Breast epithelium (tissue), 4 donors: ENCODE data around the gene SCN1B. TPM values are rescaled to one million over a fixed set of nuclear protein-coding genes. Genes with fewer than 3 reads are reported as not detected.

Source experiments
- DNase-seq, 2 donors: peaks; one replicate each; pipeline ENCODE4 v3.0.0-alpha.2; 2019; ENCODE audit warnings: low spot score in 2 of 2
- H3K27ac ChIP-seq, 2 donors: fragments of 200-600 bp; sonication (generic) in 1 of 2; one replicate each; pipeline ENCODE4 v1.5.1; 2016 to 2019; ENCODE audit warnings: mild to moderate bottlenecking in 1 of 2
- H3K27me3 ChIP-seq, 2 donors: fragments of 200-600 bp; sonication (generic) in 1 of 2; one replicate each; pipeline versions ENCODE4 v1.5.1 to v1.6.0; 2017 to 2019; ENCODE audit warnings: control low read depth in 1 of 2, mild to moderate bottlenecking in 1 of 2
- H3K36me3 ChIP-seq: fragments of 200-600 bp; one replicate; pipeline ENCODE4 v1.5.1; 2019
- H3K4me1 ChIP-seq, 2 donors: fragments of 200-600 bp; sonication (generic); one replicate each; pipeline ENCODE4 v1.5.1; 2016 to 2019; ENCODE audit warnings: control low read depth in 1 of 2
- H3K4me3 ChIP-seq, 3 donors: fragments of 200-600 bp; sonication (generic); 1 replicate in 2 of 3; 2 replicates in 1 of 3; pipeline ENCODE4 v1.5.1; 2016 to 2019; ENCODE audit warnings: mild to moderate bottlenecking in 3 of 3, moderate library complexity in 2 of 3
- H3K9me3 ChIP-seq, 2 donors: fragments of 200-600 bp; sonication (generic) in 1 of 2; one replicate each; pipeline ENCODE4 v1.5.1; 2016 to 2019; ENCODE audit warnings: control low read depth in 1 of 2
- POLR2A ChIP-seq: fragments of 450-650 bp; IDR thresholded peaks from one replicate; pipeline ENCODE4 v1.6.1; 2016; ENCODE audit warnings: antibody characterized with exemption, mild to moderate bottlenecking, moderate library complexity
- POLR2AphosphoS5 ChIP-seq, 3 donors: sonication (generic); formaldehyde crosslinking; IDR thresholded peaks; one replicate each; pipeline ENCODE4 v1.6.1; 2017; ENCODE audit warnings: antibody characterized with exemption in 3 of 3
- intact Hi-C: fragments of 100-400 bp; cut with DNase I; formaldehyde crosslinking; loops from one replicate; pipeline ENCODE4 v1.15.1; 2023; ENCODE audit warnings: low total_unique reads
- total RNA-seq, 3 donors: library from RNA; depleted of rRNA; stranded (reverse); fragments of >200 nt; gene quantifications; one replicate each; pipeline ENCODE4 v1.1.0, GENCODE V29; 2016
- TF ChIP-seq, protein P1 (sequence below), 3 donors: fragments of 450-650 bp; IDR thresholded peaks; one replicate each; pipeline ENCODE4 v1.5.1; 2016 to 2017; ENCODE audit warnings: antibody characterized with exemption in 3 of 3, mild to moderate bottlenecking in 3 of 3, moderate library complexity in 3 of 3

SCN1B gene
- total RNA-seq, 3 donors from 2014 or later, result 5.1 to 14.6 (median 8.5) TPM

DNA sequence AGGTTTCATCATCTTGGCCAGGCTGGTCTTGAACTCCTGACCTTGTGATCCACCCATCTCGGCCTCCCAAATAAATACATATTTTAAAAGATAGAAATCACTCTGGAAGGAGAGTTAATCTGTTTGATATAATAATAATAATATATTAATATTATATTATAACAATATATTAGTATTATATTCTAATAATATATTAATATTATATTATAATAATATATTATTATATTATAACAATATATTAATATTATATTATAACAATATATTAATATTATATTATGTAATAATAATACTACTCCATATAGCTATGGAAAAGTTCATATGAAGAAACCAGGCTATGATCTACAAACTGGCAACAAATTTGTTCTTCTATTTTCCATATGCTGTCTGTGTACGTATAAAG, 28.1 kb downstream of the SCN1B start:
- TF ChIP-seq POLR2A (no peak), POLR2AphosphoS5 (IDR thresholded peaks at IDR 0.05) (no peak)
- TF ChIP-seq, protein P1, sequence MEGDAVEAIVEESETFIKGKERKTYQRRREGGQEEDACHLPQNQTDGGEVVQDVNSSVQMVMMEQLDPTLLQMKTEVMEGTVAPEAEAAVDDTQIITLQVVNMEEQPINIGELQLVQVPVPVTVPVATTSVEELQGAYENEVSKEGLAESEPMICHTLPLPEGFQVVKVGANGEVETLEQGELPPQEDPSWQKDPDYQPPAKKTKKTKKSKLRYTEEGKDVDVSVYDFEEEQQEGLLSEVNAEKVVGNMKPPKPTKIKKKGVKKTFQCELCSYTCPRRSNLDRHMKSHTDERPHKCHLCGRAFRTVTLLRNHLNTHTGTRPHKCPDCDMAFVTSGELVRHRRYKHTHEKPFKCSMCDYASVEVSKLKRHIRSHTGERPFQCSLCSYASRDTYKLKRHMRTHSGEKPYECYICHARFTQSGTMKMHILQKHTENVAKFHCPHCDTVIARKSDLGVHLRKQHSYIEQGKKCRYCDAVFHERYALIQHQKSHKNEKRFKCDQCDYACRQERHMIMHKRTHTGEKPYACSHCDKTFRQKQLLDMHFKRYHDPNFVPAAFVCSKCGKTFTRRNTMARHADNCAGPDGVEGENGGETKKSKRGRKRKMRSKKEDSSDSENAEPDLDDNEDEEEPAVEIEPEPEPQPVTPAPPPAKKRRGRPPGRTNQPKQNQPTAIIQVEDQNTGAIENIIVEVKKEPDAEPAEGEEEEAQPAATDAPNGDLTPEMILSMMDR (IDR thresholded peaks at IDR 0.05), result no peak
- H3K9me3 ChIP-seq, result no peaks in the 10 kb centered on the region
- H3K4me1 ChIP-seq, result no peaks in the 10 kb centered on the region
- H3K27ac ChIP-seq, result no peak overlapping the region
- H3K36me3 ChIP-seq, result no peaks in the 10 kb centered on the region
- no peak overlapping the region for H3K4me3 ChIP-seq
- intact Hi-C loops, result no loop called here
- H3K27me3 ChIP-seq, result no peaks in the 10 kb centered on the region
- no peak for DNase-seq

DNA sequence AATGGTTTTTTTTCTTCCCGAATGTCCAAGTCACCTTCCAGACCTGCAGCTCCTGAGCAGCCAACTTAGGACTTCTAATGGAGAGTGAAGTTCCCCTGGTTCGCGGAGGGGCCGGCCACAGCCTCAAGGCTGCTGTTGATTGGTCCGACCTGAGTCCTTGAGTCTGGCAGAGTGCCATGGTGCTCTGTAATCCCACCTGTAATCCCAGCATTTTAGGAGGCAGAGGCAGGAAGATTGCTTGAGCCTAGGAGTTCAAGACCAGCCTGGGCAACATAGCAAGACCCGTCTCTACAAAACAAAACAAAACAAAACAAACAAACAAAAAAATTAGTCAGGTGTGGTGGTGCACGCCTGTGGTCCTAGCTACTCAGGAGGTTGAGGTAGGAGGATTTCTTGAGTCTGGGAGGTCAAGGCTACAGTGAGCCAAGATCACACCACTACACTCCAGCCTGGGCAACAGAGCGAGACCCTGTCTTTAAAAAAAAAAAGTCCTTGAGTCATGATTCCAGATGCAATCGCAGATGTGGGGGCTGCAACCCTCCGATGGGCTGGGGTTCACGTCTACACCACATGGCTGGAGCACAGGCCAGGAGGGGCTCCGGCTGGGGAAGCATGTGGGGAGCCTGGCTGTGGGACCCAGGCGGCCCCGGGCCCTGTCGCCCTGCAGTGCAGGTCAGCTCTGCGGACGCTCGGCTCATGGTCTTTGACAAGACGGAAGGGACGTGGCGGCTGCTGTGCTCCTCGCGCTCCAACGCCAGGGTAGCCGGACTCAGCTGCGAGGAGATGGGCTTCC, 28.9 kb downstream of the SCN1B start:
- intact Hi-C loops, result no loop called here

DNA sequence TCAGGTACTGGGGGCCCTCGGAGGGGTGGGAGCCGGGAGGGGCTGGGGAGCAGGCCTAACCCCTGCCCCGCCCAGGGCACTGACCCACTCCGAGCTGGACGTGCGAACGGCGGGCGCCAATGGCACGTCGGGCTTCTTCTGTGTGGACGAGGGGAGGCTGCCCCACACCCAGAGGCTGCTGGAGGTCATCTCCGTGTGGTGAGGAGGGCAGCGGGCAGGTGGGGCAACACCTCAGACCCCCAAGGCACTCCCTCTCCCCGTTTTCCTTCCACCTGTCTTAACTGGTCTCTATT, 29.5 kb downstream of the SCN1B start:
- H3K9me3 ChIP-seq, result no peaks in the 10 kb centered on the region
- H3K4me1 ChIP-seq, result no peaks in the 10 kb centered on the region
- intact Hi-C loops, result no loop called here
- no peak overlapping the region for H3K27ac ChIP-seq
- no peak for DNase-seq
- H3K27me3 ChIP-seq, result no peaks in the 10 kb centered on the region
- TF ChIP-seq, protein P1 (IDR thresholded peaks at IDR 0.05), result no peak
- TF ChIP-seq POLR2AphosphoS5 (IDR thresholded peaks at IDR 0.05) (no peak), POLR2A (no peak)
- H3K4me3 ChIP-seq, result no peak overlapping the region
- no peaks in the 10 kb centered on the region for H3K36me3 ChIP-seq

More for the DNA sequence above, 28.9 kb downstream of the SCN1B start:
- no peaks in the 10 kb centered on the region for H3K36me3 ChIP-seq
- no peak for DNase-seq
- no peaks in the 10 kb centered on the region for H3K4me1 ChIP-seq
- H3K9me3 ChIP-seq, result no peaks in the 10 kb centered on the region
- no peak overlapping the region for H3K27ac ChIP-seq
- no peak overlapping the region for H3K4me3 ChIP-seq
- no peaks in the 10 kb centered on the region for H3K27me3 ChIP-seq
- TF ChIP-seq, protein P1 (IDR thresholded peaks at IDR 0.05), result no peak
- no peak for TF ChIP-seq POLR2A
- no peak for TF ChIP-seq POLR2AphosphoS5 (IDR thresholded peaks at IDR 0.05)

DNA sequence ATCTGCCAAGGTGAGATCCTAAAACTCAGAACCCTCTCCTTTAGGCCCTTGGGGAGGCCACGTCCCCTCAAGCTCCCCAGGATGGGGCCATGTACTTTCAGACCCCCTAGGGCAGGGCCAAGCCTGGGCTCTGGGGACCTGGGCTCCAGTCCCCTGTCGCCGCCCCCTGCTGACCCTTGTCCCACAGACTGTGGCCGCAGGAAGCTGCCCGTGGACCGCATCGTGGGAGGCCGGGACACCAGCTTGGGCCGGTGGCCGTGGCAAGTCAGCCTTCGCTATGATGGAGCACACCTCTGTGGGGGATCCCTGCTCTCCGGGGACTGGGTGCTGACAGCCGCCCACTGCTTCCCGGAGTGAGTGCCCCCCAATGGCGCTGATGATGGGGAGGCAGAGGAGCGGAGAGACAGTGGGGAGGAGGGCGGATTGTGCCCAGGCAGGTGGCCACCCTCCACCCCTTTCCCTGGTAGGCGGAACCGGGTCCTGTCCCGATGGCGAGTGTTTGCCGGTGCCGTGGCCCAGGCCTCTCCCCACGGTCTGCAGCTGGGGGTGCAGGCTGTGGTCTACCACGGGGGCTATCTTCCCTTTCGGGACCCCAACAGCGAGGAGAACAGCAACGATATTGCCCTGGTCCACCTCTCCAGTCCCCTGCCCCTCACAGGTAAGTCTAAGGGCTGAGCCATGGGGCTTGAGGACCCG, 30.0 kb downstream of the SCN1B start:
- Histone ChIP-seq H3K9me3 (no peaks in the 10 kb centered on the region), H3K27ac (no peak overlapping the region), H3K4me1 (no peaks in the 10 kb centered on the region), H3K27me3 (no peaks in the 10 kb centered on the region), H3K4me3 (no peak overlapping the region), H3K36me3 (no peaks in the 10 kb centered on the region)
- TF ChIP-seq POLR2AphosphoS5 (IDR thresholded peaks at IDR 0.05) (no peak), POLR2A (no peak)
- TF ChIP-seq, protein P1 (IDR thresholded peaks at IDR 0.05), result no peak
- intact Hi-C loops, result no loop called here
- DNase-seq, result no peak

DNA sequence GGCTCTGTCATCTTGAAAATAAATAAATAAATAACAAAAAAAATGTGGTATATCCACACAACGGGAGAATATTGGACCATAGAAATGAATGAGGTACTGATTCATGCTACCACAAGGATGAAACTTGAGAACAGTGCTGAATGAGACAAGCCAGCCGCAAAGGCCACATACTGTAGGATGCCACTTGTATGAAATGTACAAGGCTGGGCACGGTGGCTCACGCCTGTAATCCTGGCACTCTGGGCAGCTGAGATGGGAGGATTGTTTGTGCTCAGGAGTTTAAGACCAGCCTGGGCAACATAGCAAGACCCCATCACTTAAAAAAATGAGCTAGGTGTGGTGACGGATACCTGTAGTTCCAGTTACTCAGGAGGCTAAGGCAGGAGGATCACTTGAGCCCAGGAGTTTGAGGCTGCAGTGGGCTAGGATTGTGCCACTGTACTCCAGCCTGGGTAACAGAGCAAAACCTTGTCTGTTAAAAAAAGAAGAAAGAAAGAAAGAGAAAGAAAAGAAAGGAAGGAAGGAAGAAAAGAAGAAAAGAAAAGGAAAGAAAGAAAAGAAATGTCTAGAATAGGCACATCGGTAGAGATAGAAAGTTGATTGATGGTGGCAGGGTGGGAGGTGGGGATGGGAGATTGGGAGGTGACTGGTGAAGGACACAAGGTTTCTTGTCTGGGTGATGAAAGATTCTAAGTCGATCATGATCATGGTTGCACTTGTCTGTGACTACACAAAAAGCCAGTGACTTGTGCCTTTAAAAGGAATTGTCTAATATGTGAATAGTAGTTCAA, 31.5 kb downstream of the SCN1B start:
- H3K27ac ChIP-seq, result no peak overlapping the region
- H3K9me3 ChIP-seq, result no peaks in the 10 kb centered on the region
- no peaks in the 10 kb centered on the region for H3K4me1 ChIP-seq
- H3K36me3 ChIP-seq, result no peaks in the 10 kb centered on the region
- TF ChIP-seq POLR2A, result no peak
- TF ChIP-seq POLR2AphosphoS5 (IDR thresholded peaks at IDR 0.05), result no peak
- TF ChIP-seq, protein P1 (IDR thresholded peaks at IDR 0.05), result no peak
- intact Hi-C loops, result no loop called here
- DNase-seq, result no peak
- no peaks in the 10 kb centered on the region for H3K27me3 ChIP-seq
- H3K4me3 ChIP-seq, result no peak overlapping the region
